ENCODE data around the gene CAMK2A. TPM values are rescaled to one million over a fixed set of nuclear protein-coding genes. Genes with fewer than 3 reads are reported as not detected.

Gene CAMK2A
- polyA plus RNA-seq, 1 experiment: 0.37 TPM

DNA sequence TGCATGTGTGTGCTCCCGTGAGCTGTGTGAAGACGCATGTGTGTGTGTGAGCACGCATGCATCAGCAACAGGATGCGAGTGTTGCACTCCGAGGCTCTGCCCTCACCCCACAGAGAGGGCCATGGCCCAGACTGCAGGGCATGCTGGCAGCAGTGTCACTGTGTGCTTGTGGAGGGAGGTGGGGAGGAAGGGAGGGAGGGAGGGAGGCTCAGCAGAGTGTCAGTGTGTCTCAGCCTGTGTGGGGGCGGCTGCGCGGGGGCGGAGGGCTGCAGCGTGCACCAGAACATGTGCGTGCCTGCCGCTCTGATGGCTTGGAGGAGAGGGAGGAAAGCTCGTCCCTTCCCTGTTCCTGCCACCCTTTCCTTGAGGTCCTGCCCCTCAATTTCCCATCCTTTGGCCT is 5.3 kb downstream of the CAMK2A start:
- no peak overlapping the region for H3K4me3 ChIP-seq (ENCODE audit: low read depth, low read length)
- no peak for DNase-seq (ENCODE audit: low read depth, low spot score)
- POLR2A ChIA-PET: no interaction called here
- TF ChIP-seq CTCF (IDR thresholded peaks at IDR 0.05; ENCODE audit: low read depth, low read length): no peak
- H3K27ac ChIP-seq (ENCODE audit: low read depth, low read length): no peak overlapping the region
- H3K27me3 ChIP-seq (ENCODE audit: control insufficient read depth, insufficient read depth, low read length): no peaks in the 10 kb centered on the region
- CTCF ChIA-PET: interaction anchor here (0.5 kb wide), 1 partner anchor 1543 kb away, joined by 4 read pairs; no protein-coding TSS in a partner anchor
- no peaks in the 10 kb centered on the region for H3K9me3 ChIP-seq (ENCODE audit: control insufficient read depth, insufficient read depth, low read length)

- CTCF ChIA-PET: no interaction called here
These were observed 5.7 kb downstream of the CAMK2A start for GRCh38 chr5:150283904-150284303.

GRCh38 chr5:150281987-150282386 is 7.6 kb downstream of the CAMK2A start:
- no peak overlapping the region for H3K4me3 ChIP-seq (ENCODE audit: low read depth, low read length)
- no peak overlapping the region for H3K27ac ChIP-seq (ENCODE audit: low read depth, low read length)
- no peak for TF ChIP-seq CTCF (IDR thresholded peaks at IDR 0.05; ENCODE audit: low read depth, low read length)
- H3K9me3 ChIP-seq (ENCODE audit: control insufficient read depth, insufficient read depth, low read length): no peaks in the 10 kb centered on the region
- no peaks in the 10 kb centered on the region for H3K27me3 ChIP-seq (ENCODE audit: control insufficient read depth, insufficient read depth, low read length)
- DNase-seq (ENCODE audit: low read depth, low spot score): no peak
- ChIA-PET CTCF (interaction anchor here (0.9 kb wide), 1 partner anchor 69 kb away, joined by 5 read pairs; no protein-coding TSS in a partner anchor), POLR2A (no interaction called here)

More at GRCh38 chr5:150283904-150284303, 5.7 kb downstream of the CAMK2A start:
- Histone ChIP-seq H3K27ac (ENCODE audit: low read depth, low read length) (no peak overlapping the region), H3K27me3 (ENCODE audit: control insufficient read depth, insufficient read depth, low read length) (no peaks in the 10 kb centered on the region), H3K4me3 (ENCODE audit: low read depth, low read length) (no peak overlapping the region), H3K9me3 (ENCODE audit: control insufficient read depth, insufficient read depth, low read length) (no peaks in the 10 kb centered on the region)
- TF ChIP-seq CTCF (IDR thresholded peaks at IDR 0.05; ENCODE audit: low read depth, low read length): no peak
- no peak for DNase-seq (ENCODE audit: low read depth, low spot score)
- POLR2A ChIA-PET: no interaction called here

DNA sequence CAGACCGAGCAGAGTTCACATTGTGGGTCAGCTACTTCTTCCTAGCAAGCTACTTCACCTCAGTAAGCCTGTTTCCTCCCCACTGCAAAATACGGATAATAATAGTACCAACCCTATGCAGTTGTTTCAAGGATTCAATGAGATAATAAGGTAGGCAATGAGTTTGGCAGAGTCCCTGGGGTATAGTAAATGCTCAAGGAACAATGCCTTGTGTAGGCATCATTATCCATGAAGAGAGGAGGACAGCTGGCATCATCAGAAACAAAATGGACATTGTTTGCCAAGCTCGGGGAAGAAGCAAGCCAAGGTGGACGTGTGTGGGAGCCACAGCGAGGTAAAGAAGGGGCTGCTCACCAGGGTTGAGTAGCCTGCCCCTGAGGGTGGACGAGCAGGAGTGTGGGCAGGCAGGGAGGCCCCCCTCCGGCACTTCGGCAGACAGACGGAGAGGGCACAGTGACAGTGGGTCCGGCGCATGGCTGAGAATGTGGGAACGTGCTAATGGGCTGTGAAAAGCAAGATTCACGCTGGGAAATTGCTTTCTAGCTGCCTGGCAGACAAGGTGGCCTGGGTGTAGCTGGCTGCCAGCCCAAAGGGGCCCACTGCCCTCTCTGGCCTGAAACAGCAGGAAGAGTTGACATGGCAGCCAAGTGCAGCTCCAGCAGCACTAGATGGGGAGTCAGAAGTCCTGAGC is 10.1 kb downstream of the CAMK2A start:
- DNase-seq (ENCODE audit: low read depth, low spot score): no peak
- no peak for TF ChIP-seq CTCF (IDR thresholded peaks at IDR 0.05; ENCODE audit: low read depth, low read length)
- CTCF ChIA-PET: no interaction called here

GRCh38 chr5:150278916-150279315 is 10.7 kb downstream of the CAMK2A start:
- peak overlapping the region; percentile 81 for H3K27ac ChIP-seq (ENCODE audit: low read depth, low read length)
- no peaks in the 10 kb centered on the region for H3K27me3 ChIP-seq (ENCODE audit: control insufficient read depth, insufficient read depth, low read length)
- CTCF ChIA-PET: no interaction called here
- no peak for TF ChIP-seq CTCF (IDR thresholded peaks at IDR 0.05; ENCODE audit: low read depth, low read length)
- peak; percentile 74 for DNase-seq (ENCODE audit: low read depth, low spot score)
- no peaks in the 10 kb centered on the region for H3K9me3 ChIP-seq (ENCODE audit: control insufficient read depth, insufficient read depth, low read length)
- POLR2A ChIA-PET: interaction anchor here (0.7 to 0.9 kb wide), 4 partner anchors 25 to 124 kb away, joined by 3 to 4 read pairs (median 4); partner anchors contain the start of gene PDGFRB
- no peak overlapping the region for H3K4me3 ChIP-seq (ENCODE audit: low read depth, low read length)

More for the DNA sequence above, 10.1 kb downstream of the CAMK2A start:
- Histone ChIP-seq H3K27me3 (ENCODE audit: control insufficient read depth, insufficient read depth, low read length) (no peaks in the 10 kb centered on the region), H3K9me3 (ENCODE audit: control insufficient read depth, insufficient read depth, low read length) (no peaks in the 10 kb centered on the region), H3K27ac (ENCODE audit: low read depth, low read length) (no peak overlapping the region), H3K4me3 (ENCODE audit: low read depth, low read length) (no peak overlapping the region)
- POLR2A ChIA-PET: interaction anchor here (0.8 to 0.9 kb wide), 2 partner anchors 25 to 124 kb away, joined by 3 to 4 read pairs; partner anchors contain the start of gene PDGFRB

All from AG04450 (cell line).